Fibroblast of lung (primary cell): ENCODE results near the gene FBXL17.

Experiments
- EZH2 ChIP-seq: IDR thresholded peaks from 2 replicates; pipeline ENCODE4 v1.5.1; 2012; ENCODE audit warnings: low read length, control low read depth, mild to moderate bottlenecking; ENCODE audit errors: missing control alignments
- TF ChIP-seq, protein P1 (sequence below), 2 donors: IDR thresholded peaks in 1 of 2; conservative IDR thresholded peaks in 1 of 2; 1 replicate in 1 of 2; 2 replicates in 1 of 2; pipeline ENCODE4 v1.5.1; 2011 to 2012; ENCODE audit warnings: low read length in 2 of 2, control low read depth in 1 of 2, inconsistent platforms in 1 of 2, low read depth in 1 of 2, mild to moderate bottlenecking in 1 of 2

DNA sequence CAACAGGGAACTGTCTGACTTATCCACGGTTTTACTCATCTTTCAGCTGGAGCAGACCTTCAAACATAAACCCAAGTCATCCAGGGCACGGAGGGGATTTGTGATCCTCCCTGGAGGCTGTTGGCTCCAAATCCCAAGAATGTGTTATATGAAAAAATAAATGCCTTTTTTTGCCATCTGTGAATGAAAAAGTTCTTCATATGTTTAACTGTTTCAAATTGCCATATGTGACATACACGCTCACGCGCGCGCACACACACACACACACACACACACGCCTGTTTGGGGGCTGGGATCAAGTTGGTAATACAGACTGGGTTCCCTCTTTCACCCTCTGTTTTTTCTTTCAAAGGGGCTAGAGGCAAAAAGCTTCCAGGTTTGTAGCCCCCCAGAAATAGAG lies 546.8 kb downstream of the FBXL17 start:
- TF ChIP-seq, protein P1, sequence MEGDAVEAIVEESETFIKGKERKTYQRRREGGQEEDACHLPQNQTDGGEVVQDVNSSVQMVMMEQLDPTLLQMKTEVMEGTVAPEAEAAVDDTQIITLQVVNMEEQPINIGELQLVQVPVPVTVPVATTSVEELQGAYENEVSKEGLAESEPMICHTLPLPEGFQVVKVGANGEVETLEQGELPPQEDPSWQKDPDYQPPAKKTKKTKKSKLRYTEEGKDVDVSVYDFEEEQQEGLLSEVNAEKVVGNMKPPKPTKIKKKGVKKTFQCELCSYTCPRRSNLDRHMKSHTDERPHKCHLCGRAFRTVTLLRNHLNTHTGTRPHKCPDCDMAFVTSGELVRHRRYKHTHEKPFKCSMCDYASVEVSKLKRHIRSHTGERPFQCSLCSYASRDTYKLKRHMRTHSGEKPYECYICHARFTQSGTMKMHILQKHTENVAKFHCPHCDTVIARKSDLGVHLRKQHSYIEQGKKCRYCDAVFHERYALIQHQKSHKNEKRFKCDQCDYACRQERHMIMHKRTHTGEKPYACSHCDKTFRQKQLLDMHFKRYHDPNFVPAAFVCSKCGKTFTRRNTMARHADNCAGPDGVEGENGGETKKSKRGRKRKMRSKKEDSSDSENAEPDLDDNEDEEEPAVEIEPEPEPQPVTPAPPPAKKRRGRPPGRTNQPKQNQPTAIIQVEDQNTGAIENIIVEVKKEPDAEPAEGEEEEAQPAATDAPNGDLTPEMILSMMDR (conservative IDR thresholded peaks at IDR 0.05 in 1 of 2, IDR thresholded peaks at IDR 0.05 in 1 of 2; ENCODE audit: low read depth in 1 of 2, low read length in 2 of 2) = no peak
- no peak for TF ChIP-seq EZH2
